ENCODE measurements around the gene MTARC1.

MTARC1 gene

DNA sequence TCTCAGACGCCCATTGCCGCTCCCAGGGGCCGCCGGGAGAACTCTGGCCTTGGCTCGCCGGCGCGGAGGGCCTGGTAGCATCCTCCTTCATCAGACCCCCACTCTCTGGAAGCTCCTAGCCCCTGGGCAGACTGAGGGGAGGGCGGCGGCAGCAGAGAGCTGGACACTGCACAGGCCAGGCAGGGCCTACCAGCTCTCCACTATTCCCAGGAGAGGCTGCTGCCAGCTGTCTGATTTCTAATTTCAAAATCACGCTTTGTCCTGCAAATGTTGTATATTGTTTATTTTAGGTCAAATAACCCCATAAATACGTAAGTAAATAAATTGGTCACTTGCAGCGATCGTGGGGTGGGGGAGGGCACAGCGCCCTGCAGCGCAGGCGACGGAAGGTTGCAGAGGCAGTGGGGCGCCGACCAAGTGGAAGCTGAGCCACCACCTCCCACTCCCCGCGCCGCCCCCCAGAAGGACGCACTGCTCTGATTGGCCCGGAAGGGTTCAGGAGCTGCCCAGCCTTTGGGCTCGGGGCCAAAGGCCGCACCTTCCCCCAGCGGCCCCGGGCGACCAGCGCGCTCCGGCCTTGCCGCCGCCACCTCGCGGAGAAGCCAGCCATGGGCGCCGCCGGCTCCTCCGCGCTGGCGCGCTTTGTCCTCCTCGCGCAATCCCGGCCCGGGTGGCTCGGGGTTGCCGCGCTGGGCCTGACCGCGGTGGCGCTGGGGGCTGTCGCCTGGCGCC is at the start of gene MTARC1:
TSS of gene MTARC1 (plus strand) at position 577 of the 732 bp plus-strand sequence. CDS start at position 609, 32 bp downstream.
- DNase-seq, result peak; percentile 56 to 76 (median 62)

DNA sequence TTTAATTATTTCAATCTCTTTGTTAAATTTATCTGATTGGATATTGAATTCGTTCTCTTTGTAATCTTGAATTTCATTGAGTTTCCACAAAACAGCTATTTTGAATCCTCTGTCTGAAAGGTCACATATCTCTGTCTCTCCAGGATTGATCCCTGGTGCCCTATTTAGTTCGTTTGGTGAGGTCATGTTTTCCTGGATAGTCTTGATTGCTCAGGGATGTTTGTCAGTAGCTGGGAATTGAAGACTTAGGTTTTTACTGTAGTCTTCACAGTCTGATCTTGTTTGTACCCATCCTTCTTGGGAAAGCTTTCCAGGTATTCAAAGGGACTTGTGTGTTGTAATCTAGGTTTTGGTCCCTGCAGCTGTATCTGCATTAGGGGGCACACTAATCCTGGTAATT is 45.4 kb upstream of the MTARC1 start:
- no peak for DNase-seq

DNA sequence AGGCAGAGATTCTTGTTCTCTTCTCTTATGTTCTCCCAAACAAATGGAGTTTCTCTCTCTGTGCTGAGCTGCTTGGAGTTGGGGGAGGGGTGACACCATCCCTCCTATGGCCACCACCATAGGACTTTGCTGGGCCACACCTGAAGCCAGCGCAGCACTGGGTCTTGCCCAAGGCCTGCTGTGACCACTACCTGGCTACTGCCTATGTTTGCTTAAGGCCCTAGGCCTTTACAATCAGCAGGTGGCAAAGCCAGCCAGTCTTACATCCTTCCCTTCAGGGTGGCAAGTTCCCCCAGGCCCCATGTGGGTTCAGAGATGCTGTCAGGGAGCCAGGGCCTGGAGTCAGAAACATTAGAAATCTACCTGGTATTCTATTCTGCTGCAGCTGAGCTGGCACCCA is 44.9 kb upstream of the MTARC1 start:
- DNase-seq, result no peak

DNA sequence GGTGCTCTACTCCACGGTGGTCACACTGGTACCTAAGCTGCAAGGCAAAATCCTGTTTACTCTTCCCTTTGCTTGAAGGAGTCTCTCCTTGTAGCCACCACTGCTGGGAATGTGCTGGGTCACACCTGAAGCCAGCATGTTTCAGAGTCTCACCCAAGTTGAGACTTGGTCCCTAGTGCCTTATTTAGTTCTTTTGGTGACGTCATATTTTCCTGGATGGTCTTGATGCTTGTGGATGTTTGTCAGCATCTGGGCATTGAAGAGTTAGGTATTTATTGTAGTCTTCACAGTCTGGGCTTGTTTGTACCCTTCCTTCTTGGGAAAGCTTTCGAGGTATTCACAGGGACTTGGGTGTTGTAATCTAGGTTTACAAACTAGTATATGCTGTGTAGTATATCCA is 44.2 kb upstream of the MTARC1 start:
- no peak for DNase-seq

DNA sequence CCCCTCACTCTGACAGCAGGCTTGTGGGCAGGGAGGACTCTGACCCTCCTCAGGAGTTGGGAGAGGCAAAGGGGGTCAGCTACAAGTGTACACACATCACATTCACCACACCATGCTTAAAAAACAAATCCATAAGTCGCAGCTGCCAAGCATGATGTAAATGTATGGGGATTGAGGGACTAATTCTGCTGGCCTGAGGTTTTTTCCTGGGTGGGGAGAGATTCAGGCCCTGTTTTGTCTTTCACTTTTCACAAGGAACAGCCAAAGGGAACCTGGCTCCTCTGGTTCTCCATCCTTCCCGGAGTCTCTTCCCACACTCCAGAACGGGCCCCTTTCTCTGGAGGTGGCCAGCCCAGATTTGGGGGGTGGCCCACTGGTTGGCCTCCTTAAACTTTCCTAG is 39.9 kb upstream of the MTARC1 start:
- DNase-seq, result no peak

DNA sequence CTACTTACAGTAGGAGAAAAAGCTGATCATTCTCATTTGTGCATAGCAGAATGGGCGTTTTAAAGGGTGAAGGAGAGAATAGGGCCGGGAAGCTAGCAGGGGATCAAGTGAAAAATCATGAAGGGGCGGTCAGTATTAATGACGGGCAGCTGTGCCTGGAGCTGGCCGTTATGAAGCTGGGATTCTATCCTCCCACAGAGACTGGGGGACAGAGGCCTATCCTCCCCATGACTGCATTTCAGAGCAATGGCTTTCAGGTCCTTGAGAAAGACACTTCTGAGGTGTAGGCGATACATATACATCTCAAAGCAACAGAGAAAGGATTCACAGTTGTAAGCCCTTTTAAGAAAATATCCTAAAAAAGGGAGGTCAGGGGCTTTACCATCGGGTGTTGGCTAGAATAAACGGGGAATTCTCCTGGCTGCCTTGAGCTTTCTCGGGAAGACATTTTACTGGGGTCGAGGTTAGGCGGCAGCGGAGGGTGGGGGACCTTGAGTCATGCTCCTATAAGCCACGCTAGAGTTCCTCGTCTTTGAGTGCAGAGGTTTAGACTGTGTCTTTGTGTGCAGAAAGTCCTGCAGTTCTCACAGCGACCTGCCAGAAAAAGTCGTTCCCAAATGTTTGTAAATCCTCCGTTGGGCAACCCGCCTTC is 39.1 kb upstream of the MTARC1 start:
- DNase-seq, result no peak

DNA sequence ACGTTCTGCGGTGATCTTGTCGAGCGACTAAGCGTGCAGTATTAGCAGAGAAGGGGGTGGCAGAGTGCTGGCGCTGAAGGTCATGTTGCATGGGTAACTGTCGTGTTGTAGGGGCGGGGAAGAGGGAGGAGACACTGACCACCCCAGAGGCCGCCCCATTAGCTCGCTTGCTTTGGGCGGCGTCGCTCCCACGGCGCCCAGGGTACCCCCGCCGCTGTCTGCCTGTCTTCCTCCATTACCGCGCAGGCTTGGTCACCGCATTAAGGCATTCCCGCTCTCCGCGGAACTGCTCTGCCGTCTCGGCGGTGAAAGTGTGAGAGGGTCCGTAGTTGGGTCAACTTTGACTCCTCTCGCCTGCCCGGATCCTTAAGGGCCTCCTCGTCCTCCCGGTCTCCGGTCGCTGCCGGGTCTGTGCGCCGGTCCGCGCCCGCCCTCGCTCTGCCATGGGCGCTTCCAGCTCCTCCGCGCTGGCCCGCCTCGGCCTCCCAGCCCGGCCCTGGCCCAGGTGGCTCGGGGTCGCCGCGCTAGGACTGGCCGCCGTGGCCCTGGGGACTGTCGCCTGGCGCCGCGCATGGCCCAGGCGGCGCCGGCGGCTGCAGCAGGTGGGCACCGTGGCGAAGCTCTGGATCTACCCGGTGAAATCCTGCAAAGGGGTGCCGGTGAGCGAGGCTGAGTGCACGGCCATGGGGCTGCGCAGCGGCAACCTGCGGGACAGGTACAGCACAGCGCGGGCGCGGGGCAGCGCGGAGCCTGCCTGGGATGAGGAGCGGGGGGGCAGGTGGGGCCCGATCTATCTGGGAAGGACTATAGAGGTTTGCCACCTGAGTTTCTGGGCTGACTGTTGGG is 38.4 kb upstream of the MTARC1 start, which contains the start of gene MTARC2:
TSS of gene MTARC2 (plus strand) at position 234 of the 846 bp plus-strand sequence. CDS start at position 444, 210 bp downstream.
- DNase-seq, result peak; percentile 61 to 81 (median 70)

DNA sequence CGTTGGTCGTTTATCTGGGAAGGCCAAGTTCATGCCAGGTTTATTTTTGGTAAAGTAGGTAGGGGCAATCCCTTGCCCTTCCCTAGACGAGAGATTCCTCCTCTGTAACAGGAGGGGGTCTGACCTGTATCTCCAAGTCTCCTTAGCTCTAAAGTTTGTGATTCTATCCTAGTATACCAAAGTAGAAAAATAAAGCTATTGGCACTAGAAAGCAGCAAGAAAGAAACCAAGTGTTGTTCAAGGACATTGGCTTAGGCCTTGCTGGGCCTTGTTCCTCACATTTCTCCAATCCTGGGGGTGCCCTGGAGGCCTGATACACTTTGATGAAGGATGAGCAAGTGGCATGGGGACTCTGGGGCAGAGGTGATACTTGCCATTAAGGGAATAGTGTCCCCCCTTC is 37.8 kb upstream of the MTARC1 start:
- no peak for DNase-seq

DNA sequence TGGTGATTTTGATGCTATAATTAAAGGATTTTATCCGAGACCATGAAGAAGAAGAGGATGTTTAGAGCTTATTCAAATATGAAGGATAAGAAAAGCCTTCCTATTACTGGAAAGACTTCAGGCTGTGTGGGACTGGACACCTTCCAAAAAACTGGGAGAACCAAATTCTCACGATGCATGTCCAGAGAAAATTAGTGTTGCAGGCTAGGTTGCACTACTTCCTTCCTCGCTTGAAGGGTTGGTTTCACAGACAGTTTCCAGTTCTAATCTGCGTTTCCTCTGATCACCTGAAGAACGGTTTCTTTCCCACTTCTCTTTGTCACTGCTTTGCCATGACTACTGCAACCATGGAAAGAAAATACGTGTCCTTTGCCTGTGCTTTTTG is 36.6 kb upstream of the MTARC1 start:
- DNase-seq, result no peak

DNA sequence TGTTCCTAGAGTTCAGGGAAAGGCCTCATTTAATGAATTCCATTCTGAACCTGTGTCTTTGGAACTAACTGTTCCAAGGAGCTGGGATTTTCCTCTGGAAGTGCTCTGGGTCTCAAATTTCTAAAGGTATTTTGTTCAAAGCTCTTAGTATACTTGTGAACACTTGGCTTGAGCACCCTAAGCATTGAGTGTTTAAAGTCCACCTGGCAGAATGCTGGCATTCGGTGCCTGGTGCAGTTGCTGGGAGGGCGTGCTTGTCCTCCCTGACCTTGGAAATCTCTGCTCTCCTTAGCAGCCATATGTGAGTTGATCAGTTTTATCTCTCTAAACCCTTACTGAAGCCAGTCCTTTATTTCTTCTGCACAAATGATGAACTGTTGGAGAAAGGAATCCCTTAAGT is 35.6 kb upstream of the MTARC1 start:
- DNase-seq, result no peak

DNA sequence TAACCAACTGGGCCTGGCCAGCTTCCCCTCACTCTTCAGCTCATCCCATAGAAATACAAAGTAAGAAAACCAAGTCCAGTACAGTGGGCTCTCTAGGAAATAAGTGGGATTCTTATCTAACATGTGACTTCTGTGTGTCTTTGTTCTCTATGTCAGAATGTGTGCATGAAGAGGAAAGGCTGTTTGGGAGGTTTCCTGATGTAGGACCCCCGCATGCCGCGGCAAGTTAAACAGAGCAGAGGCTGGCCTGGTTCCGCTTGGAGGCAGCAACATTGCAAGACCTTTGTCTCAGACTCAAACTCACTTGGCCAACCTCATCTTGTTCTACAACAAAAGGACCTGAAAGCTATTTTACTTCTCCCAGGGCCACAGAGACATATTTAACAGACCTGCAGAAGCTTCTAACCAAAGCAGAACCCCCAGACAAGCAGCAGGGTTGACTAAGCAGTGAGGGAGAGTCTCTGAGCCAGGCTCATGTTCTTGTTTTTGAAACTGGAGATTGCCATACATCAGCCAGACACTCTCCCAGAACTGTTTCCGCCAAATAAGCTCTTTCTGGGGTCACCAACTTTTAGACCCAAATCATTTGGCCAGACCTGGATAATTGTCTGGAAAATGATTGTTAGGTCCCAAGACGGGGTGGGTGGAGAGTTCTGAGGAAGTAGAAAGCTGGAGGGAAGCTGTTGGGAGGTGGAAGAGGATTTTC is 32.3 kb upstream of the MTARC1 start:
- DNase-seq, result no peak

DNA sequence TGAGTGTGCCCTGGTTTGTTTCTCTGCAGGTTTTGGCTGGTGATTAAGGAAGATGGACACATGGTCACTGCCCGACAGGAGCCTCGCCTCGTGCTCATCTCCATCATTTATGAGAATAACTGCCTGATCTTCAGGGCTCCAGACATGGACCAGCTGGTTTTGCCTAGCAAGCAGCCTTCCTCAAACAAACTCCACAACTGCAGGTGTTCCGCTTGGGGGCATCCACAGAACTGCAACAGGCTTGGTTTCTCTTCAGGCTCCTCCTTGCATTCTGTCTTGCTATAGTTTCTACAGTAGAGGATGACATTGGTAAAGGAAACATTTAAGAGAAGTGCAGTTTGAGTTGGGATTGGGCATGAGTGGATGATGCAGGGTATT is 31.8 kb upstream of the MTARC1 start:
- DNase-seq, result no peak

DNA sequence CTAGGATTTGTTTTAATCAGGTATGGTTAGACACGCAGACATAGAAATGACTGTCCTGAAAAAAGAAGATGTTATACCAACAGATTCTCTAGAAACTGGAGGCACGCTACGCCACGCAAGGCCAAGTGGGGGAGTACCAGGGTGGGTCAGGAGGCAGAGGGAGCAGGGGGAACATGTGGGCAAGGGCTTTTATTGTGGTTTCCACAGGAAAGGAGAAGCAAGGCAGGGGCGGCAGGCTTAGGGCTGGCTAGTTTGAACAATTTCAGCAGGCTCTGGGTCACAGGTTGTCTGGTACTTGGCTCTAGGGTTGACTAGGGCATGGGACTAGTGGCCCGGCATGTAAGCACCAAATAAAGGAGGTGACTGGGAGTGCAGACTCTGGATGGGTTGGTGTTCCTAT is 31.4 kb upstream of the MTARC1 start:
- DNase-seq, result peak in 1 of 3 donors; percentile 24

DNA sequence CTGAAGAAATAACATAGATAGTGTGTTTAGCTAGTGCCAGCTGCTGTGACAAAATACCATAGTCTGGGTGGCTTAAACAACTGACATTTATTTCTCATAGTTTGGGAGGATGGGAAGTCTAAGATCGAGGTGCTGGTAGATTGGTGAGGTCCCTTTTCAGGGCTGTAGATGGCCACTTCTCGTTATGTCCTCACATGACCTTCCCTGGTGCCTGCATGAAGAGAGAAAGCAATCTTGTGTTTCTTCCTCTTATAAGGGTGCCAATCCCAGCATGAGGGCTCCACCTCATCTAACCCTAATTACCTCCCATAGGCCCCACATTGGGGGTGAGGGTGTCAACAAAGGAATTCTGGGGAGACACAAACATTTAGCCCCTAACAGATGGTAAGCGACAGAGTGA is 29.3 kb upstream of the MTARC1 start:
- peak in 1 of 3 donors; percentile 10 for DNase-seq

DNA sequence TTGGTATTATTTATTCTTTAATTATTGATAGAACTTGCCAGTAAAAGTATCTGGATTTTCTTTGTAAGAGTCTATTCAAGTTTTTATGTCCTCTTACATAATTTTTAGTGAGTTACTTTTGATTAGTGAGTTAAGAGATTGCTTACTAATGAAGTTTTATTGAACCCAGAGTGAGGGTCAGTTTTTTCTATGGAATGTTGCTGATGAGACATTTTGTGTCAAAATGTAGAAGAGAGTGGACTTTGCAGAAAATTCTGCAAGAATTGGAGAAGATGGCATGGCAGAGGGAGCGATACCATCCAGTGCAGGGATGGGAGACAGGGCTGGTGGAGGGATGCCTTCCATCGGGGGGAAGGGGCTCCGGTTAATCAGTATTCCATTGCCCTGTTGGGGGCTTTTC is 27.6 kb upstream of the MTARC1 start:
- DNase-seq, result no peak

DNA sequence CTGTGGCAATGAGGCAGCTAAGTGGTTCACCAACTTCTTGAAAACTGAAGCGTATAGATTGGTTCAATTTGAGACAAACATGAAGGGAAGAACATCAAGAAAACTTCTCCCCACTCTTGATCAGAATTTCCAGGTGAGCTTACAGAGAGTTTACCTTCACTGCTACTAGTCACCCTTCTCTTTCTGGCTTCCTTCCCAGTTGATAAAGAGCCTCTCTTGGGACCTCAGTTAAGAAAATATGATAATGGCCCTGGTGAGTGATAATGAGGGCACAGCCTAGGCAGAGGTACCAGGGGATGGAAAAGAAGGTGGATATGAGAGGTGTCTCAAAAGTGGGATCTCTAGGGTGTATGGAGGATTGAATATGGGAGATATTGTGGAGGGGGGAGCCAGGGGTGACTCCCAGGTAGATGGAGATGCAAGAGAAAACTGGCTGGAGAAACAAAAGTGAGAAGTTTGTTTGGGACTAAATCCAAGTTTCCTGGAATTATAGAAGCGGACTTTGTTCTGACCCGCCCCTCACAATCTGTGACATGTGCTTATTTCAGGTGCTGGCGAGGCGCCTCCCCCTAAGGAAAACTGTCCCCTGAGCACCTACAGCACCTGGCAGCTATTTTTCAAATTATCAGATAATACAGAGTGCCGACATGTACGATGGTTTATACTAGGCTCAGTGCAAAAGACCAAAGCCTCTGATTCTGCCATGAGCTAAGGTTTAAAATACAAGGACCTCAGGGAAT is 24.9 kb upstream of the MTARC1 start:
- DNase-seq, result no peak

DNA sequence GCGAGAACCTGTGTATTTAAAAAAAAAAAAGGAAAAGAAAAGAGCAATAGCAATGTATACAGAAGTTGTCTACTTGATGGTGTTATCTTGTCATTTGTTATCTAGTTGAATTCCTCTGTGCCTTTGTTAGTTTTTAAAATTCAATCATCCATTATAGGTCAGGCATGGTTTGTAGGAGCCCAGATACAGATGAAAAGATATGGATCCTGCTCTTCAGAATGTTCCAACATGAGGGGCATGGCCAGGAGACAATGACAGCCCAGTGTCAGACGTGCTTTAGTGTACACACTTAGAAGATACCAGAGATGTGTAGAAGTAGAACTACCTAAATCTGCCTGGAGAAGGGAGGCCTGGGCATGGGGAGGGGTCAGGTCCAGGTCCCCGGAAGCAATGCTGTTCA is 22.0 kb upstream of the MTARC1 start:
- DNase-seq, result no peak

DNA sequence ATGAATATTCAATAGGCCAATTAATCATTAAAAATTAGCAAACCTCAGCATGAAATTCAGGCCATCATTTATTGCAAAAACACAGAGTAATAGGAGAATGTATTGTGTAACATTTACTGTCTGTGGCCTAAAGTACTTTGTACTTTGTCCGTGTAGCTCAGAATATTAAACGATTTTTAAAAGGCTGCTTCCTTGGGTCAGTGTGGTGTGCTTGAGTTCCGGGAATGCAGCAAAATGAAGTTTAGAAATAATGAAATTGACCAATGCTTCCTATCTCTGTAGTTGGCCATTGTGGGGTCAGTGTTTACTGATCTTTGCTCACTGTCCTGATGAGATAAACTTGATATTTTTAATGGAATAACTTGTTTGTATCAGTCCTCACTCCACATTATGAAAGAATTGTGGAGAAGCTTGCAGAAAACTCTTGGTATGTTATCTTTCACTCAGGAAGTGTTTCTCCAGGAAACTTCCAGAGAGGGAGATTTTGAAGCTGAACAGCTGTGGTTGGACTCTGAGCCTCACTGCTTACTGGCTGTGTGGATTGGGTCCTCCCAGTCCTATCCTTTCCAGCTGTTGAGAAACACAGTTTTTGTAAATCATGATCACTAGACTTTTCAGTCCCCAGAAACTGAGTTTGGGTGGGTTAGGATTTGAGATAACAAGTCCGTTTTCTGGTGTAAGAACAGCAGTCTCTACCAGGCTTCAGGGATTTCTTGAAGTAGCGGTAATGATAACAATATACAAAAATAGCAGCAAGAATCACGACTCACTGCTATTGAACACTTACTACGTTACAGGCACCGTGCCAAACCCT is 19.2 kb upstream of the MTARC1 start:
- DNase-seq, result peak in 1 of 3 donors; percentile 35

DNA sequence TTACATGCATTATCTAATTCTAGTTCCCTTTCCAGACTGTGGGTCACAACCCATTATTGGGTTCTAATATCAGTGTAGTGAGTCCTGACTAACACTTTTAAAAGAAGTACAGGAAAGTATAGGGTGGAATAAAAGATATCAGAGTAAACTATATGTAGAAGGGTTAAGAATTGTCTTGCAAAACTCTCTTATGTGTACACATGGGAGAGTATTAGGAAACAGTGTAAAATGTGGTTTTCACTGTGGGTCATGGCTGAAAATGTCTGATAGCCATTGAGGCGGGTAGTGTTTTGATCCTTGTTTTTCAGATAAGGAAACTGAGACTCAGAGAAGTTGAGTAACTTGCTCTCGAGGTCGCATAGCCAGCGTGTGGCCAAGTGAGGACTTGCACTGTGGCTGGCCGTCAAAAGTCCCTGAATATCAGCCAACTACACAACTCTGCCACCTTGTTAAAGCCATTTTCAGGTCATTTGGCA is 18.5 kb upstream of the MTARC1 start:
- peak in 1 of 3 donors; percentile 25 for DNase-seq

DNA sequence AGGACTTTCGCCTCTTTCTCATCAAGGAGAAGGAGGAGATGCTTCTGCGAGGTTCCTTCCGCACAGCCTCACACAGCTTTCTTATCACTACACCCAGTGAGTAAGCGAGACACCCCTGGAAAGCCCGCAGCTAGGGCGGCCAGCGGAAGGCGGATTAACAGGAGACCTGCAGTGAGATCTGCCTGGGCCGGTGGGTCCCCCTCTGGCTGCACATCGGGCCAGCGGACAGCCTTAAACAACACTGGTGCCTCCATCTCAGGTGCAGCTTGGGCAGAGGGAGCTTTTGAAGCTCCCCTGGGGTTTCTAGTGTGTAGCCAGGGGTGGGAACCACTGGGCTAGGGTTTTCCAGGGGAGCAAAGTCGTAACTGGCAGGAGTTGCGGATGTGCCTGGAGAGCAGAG is 17.5 kb upstream of the MTARC1 start:
- DNase-seq, result no peak

DNA sequence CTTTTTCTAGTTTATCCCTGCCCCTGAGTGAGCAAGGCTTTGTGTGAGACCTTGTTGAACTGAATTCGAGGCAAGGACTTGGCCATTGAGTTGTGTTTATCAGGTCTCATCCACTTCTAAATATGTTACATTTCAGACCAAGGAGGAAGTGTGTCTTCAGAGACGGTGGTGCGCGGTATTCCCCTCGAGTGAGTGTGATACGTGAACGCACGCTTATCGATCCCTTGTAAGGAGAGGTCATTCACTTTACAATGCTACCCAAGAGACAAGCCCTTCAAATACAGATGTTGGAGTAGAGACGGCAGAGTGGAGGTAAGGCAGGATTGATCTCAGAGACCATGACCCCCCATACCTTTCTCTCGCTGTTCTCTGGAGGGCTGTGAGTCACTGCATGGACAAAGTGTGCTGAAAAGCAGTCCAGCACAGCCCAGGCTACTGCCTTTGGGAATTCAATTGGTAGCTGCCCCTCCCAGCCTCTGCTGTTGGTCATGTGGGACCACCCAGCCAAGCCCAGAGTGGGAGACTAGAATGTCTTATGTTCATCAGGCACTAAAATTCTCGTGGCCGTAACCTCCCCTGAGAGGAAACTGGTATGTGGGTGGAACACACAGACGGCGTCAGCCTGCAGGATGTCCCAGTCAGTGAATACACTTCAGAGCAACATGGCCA is 16.3 kb upstream of the MTARC1 start:
- DNase-seq, result no peak

Measured in suppressor macrophage treated with lipopolysaccharide for 1 hour (primary cell).